ENCODE measurements around the gene CARD19. TPM values are rescaled to one million over a fixed set of nuclear protein-coding genes. Genes with fewer than 3 reads are reported as not detected.

Gene CARD19
- total and polyA plus RNA-seq, 2 experiments from 2014 or later = 54.1 to 69.5 TPM

GRCh38 chr9:93059715-93060578 is 36.1 kb upstream of the CARD19 start:
- H3K4me2 ChIP-seq (ENCODE audit: unreplicated experiment) = no peak overlapping the region
- H3K4me1 ChIP-seq (ENCODE audit: insufficient read depth) = peaks cover 8% of the 10 kb centered on the region; the same call in 1 of the 2 replicates
- H3K79me2 ChIP-seq (ENCODE audit: insufficient read depth) = no peaks in the 10 kb centered on the region
- no peaks in the 10 kb centered on the region for H3K27me3 ChIP-seq (replicated peaks; ENCODE audit: insufficient read depth)
- no peak overlapping the region for H3K9ac ChIP-seq
- no peaks in the 10 kb centered on the region for H3K9me3 ChIP-seq (ENCODE audit: low read depth)
- no peak for DNase-seq
- TF ChIP-seq EZH2 (IDR thresholded peaks at IDR 0.05; ENCODE audit: insufficient read depth, poor library complexity, severe bottlenecking) = no peak
- TF ChIP-seq EZH2phosphoT487 (IDR thresholded peaks at IDR 0.05; ENCODE audit: insufficient read depth, low read depth) = no peak
- no peak overlapping the region for H3K27ac ChIP-seq
- in situ Hi-C loops (cut with MboI) = no loop called here
- H2AFZ ChIP-seq = no peak overlapping the region; the same call in 1 of the 2 replicates
- H3F3A ChIP-seq (ENCODE audit: insufficient read depth) = no peaks in the 10 kb centered on the region
- 86 to 87% methylated on average over 7 of the region's 7 CpGs for WGBS, 2 experiments (ENCODE audit: low coverage in 1 of 2, low lambda C conversion rate in 2 of 2, missing lambda C conversion rate in 2 of 2)
- no peak overlapping the region for H3K4me3 ChIP-seq
- no peaks in the 10 kb centered on the region for H3K9me2 ChIP-seq (ENCODE audit: insufficient read depth)
- H4K20me1 ChIP-seq (ENCODE audit: insufficient read depth) = no peaks in the 10 kb centered on the region
- H3K36me3 ChIP-seq (ENCODE audit: low read depth) = no peaks in the 10 kb centered on the region

DNA sequence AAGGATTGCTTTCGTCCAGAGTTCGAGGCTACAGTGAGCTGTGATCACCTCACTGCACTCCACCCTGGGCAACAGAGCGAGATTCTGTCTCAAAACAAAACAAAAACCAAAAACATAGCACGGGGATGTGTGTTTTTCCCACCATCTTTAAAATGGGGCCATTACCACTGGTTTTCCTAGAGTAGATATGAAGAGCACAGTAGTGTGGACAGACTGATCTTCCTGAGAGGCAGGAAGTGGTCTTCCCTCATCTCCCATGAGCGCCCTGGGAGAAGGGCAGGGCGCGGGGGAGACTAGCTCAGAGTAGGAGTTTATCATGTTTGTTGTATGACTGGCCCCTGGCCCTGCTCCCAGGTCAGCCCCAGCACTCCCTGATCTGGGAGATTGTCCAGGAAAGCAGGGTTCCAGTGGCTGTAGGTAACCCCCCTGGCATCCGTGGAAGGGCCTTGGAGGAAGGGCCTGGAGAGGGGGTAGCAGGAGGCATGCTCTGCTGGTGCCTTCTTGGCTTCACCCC is 35.2 kb upstream of the CARD19 start:
- no peaks in the 10 kb centered on the region for H3K36me3 ChIP-seq (ENCODE audit: low read depth)
- in situ Hi-C loops (cut with MboI) = no loop called here
- H3K27ac ChIP-seq = no peak overlapping the region
- DNase-seq = peak; percentile 53
- H2AFZ ChIP-seq = peak overlapping the region; percentile 48
- H3K27me3 ChIP-seq (replicated peaks; ENCODE audit: insufficient read depth) = no peaks in the 10 kb centered on the region
- peak overlapping the region; percentile 20 for H3K4me2 ChIP-seq (ENCODE audit: unreplicated experiment)
- H3K4me1 ChIP-seq (ENCODE audit: insufficient read depth) = peaks cover 8% of the 10 kb centered on the region; the same call in 1 of the 2 replicates
- no peak overlapping the region for H3K9ac ChIP-seq
- H3K79me2 ChIP-seq (ENCODE audit: insufficient read depth) = no peaks in the 10 kb centered on the region
- WGBS, 2 experiments (ENCODE audit: low coverage in 1 of 2, low lambda C conversion rate in 2 of 2, missing lambda C conversion rate in 2 of 2) = 76 to 83% methylated on average over 8 of the region's 8 CpGs
- H4K20me1 ChIP-seq (ENCODE audit: insufficient read depth) = no peaks in the 10 kb centered on the region
- no peaks in the 10 kb centered on the region for H3K9me3 ChIP-seq (ENCODE audit: low read depth)
- no peak overlapping the region for H3K4me3 ChIP-seq
- TF ChIP-seq EZH2 (IDR thresholded peaks at IDR 0.05; ENCODE audit: insufficient read depth, poor library complexity, severe bottlenecking) = no peak
- no peak for TF ChIP-seq EZH2phosphoT487 (IDR thresholded peaks at IDR 0.05; ENCODE audit: insufficient read depth, low read depth)
- H3K9me2 ChIP-seq (ENCODE audit: insufficient read depth) = no peaks in the 10 kb centered on the region
- no peaks in the 10 kb centered on the region for H3F3A ChIP-seq (ENCODE audit: insufficient read depth)

GRCh38 chr9:93061260-93061751 is 34.7 kb upstream of the CARD19 start:
- no peaks in the 10 kb centered on the region for H3K27me3 ChIP-seq (replicated peaks; ENCODE audit: insufficient read depth)
- H3K9me3 ChIP-seq (ENCODE audit: low read depth) = no peaks in the 10 kb centered on the region
- no peaks in the 10 kb centered on the region for H3F3A ChIP-seq (ENCODE audit: insufficient read depth)
- H2AFZ ChIP-seq = peak overlapping the region; percentile 48
- no peak overlapping the region for H3K27ac ChIP-seq
- no peaks in the 10 kb centered on the region for H3K36me3 ChIP-seq (ENCODE audit: low read depth)
- DNase-seq = no peak
- no peaks in the 10 kb centered on the region for H4K20me1 ChIP-seq (ENCODE audit: insufficient read depth)
- H3K4me2 ChIP-seq (ENCODE audit: unreplicated experiment) = peak overlapping the region; percentile 20
- H3K4me3 ChIP-seq = no peak overlapping the region
- 83 to 89% methylated on average over 4 of the region's 4 CpGs for WGBS, 2 experiments (ENCODE audit: low coverage in 1 of 2, low lambda C conversion rate in 2 of 2, missing lambda C conversion rate in 2 of 2)
- no peaks in the 10 kb centered on the region for H3K79me2 ChIP-seq (ENCODE audit: insufficient read depth)
- no peaks in the 10 kb centered on the region for H3K9me2 ChIP-seq (ENCODE audit: insufficient read depth)
- peaks cover 8% of the 10 kb centered on the region; the same call in 1 of the 2 replicates for H3K4me1 ChIP-seq (ENCODE audit: insufficient read depth)
- in situ Hi-C loops (cut with MboI) = no loop called here
- H3K9ac ChIP-seq = no peak overlapping the region
- TF ChIP-seq EZH2phosphoT487 (IDR thresholded peaks at IDR 0.05; ENCODE audit: insufficient read depth, low read depth) (no peak), EZH2 (IDR thresholded peaks at IDR 0.05; ENCODE audit: insufficient read depth, poor library complexity, severe bottlenecking) (no peak)

GRCh38 chr9:93061791-93062763 is 33.9 kb upstream of the CARD19 start:
- 79 to 80% methylated on average over 19 of the region's 19 CpGs for WGBS, 2 experiments (ENCODE audit: low coverage in 1 of 2, low lambda C conversion rate in 2 of 2, missing lambda C conversion rate in 2 of 2)
- no peak for TF ChIP-seq EZH2 (IDR thresholded peaks at IDR 0.05; ENCODE audit: insufficient read depth, poor library complexity, severe bottlenecking)
- no peak for TF ChIP-seq EZH2phosphoT487 (IDR thresholded peaks at IDR 0.05; ENCODE audit: insufficient read depth, low read depth)

More at GRCh38 chr9:93061791-93062763, 33.9 kb upstream of the CARD19 start:
- no peak overlapping the region for H3K4me2 ChIP-seq (ENCODE audit: unreplicated experiment)
- peaks cover 8% of the 10 kb centered on the region; the same call in 1 of the 2 replicates for H3K4me1 ChIP-seq (ENCODE audit: insufficient read depth)
- H2AFZ ChIP-seq = no peak overlapping the region
- H4K20me1 ChIP-seq (ENCODE audit: insufficient read depth) = no peaks in the 10 kb centered on the region
- no peak for DNase-seq
- no peak overlapping the region for H3K9ac ChIP-seq
- in situ Hi-C loops (cut with MboI) = no loop called here
- H3F3A ChIP-seq (ENCODE audit: insufficient read depth) = no peaks in the 10 kb centered on the region
- no peaks in the 10 kb centered on the region for H3K9me2 ChIP-seq (ENCODE audit: insufficient read depth)
- H3K27ac ChIP-seq = no peak overlapping the region
- H3K27me3 ChIP-seq (replicated peaks; ENCODE audit: insufficient read depth) = no peaks in the 10 kb centered on the region
- H3K9me3 ChIP-seq (ENCODE audit: low read depth) = no peaks in the 10 kb centered on the region
- no peak overlapping the region for H3K4me3 ChIP-seq
- no peaks in the 10 kb centered on the region for H3K79me2 ChIP-seq (ENCODE audit: insufficient read depth)
- H3K36me3 ChIP-seq (ENCODE audit: low read depth) = no peaks in the 10 kb centered on the region
